CD4-positive, alpha-beta T cell (primary cell): Measurements from ENCODE around the gene LRIT3. TPM values are rescaled to one million over a fixed set of nuclear protein-coding genes. Genes with fewer than 3 reads are reported as not detected.
"Not testable (repeated sequence)": the region's sequence is repeated elsewhere in the genome, so short reads cannot be mapped to it uniquely, and the experiment has no call there.

Source experiments
- ATAC-seq: fragments of 200-7000 bp; cut with Tn5 transposase; one replicate; pipeline ENCODE4 v1.10.0; 2022; ENCODE audit warnings: mild to moderate bottlenecking; ENCODE audit not compliant: poor library complexity
- CTCF ChIA-PET: fragments of 350-600 bp; sonication (Branson Sonifier 250); formaldehyde crosslinking; loops from one replicate; lab custom pipeline; 2021; ENCODE audit warnings: antibody characterized with exemption, inconsistent platforms; lab: Charles Lee
- POLR2A ChIA-PET: fragments of 350-600 bp; sonication (Branson Sonifier 250); formaldehyde crosslinking; loops from one replicate; lab custom pipeline; 2021; ENCODE audit warnings: antibody characterized with exemption, inconsistent platforms; lab: Charles Lee
- DNase-seq, 14 experiments: peaks; one replicate each; pipeline ENCODE4 v3.0.0-alpha.2; 2013 to 2020; ENCODE audit warnings: mixed read lengths in 2 of 14
- H3K27ac ChIP-seq, 2 donors: one replicate each; pipeline versions ENCODE4 v1.5.1 to v1.7.0; 2013; ENCODE audit warnings: low read length in 2 of 2, low read depth in 1 of 2, mild to moderate bottlenecking in 1 of 2
- H3K27me3 ChIP-seq, 2 experiments: 1 replicate in 1 of 2; 2 replicates in 1 of 2; pipeline versions ENCODE4 v1.6.1 to v1.7.0; 2013; ENCODE audit warnings: low read length in 2 of 2, control low read depth in 1 of 2, mild to moderate bottlenecking in 1 of 2, moderate library complexity in 1 of 2; ENCODE audit not compliant: insufficient read depth in 2 of 2, control insufficient read depth in 1 of 2
- H3K36me3 ChIP-seq: one replicate; pipeline ENCODE4 v1.6.1; 2013; ENCODE audit warnings: low read length, control low read depth; ENCODE audit not compliant: insufficient read depth
- H3K4me1 ChIP-seq: one replicate; pipeline ENCODE4 v1.6.1; 2013; ENCODE audit warnings: low read length, control low read depth; ENCODE audit not compliant: insufficient read depth
- H3K4me3 ChIP-seq: one replicate; pipeline ENCODE4 v1.5.1; 2013; ENCODE audit warnings: mild to moderate bottlenecking, low read length, moderate library complexity
- H3K9me3 ChIP-seq, 2 experiments: 1 replicate in 1 of 2; 2 replicates in 1 of 2; pipeline versions ENCODE4 v1.6.1 to v1.7.0; 2013; ENCODE audit warnings: low read length in 2 of 2, mild to moderate bottlenecking in 2 of 2, control low read depth in 1 of 2, moderate library complexity in 1 of 2; ENCODE audit not compliant: control insufficient read depth in 1 of 2, insufficient read depth in 1 of 2
- H3K27ac Mint-ChIP-seq: one replicate; pipeline ENCODE4 v1.8.0; 2020; ENCODE audit warnings: mixed read lengths
- H3K27me3 Mint-ChIP-seq: one replicate; pipeline ENCODE4 v1.8.0; 2021; ENCODE audit warnings: mixed read lengths
- H3K36me3 Mint-ChIP-seq: one replicate; pipeline ENCODE4 v1.8.0; 2021; ENCODE audit warnings: low read depth, mixed read lengths
- H3K4me1 Mint-ChIP-seq: one replicate; pipeline ENCODE4 v1.8.0; 2021; ENCODE audit warnings: low read depth, mixed read lengths
- H3K4me3 Mint-ChIP-seq: one replicate; pipeline ENCODE4 v1.8.0; 2020; ENCODE audit warnings: mild to moderate bottlenecking, mixed read lengths
- H3K9me3 Mint-ChIP-seq: one replicate; pipeline ENCODE4 v1.8.0; 2020; ENCODE audit warnings: mixed read lengths
- intact Hi-C, 2 experiments: fragments of 100-400 bp; cut with DNase I in 1 of 2; cut with micrococcal nuclease in 1 of 2; formaldehyde crosslinking; loops; one replicate each; pipeline versions ENCODE4 v1.15.1 to v1.9.0; 2023 to 2025; cut with DNase I, micrococcal nuclease
- total RNA-seq, 174 experiments: library from RNA in 2 of 174; stranded (reverse) in 2 of 174; gene quantifications; one replicate each; pipeline ENCODE4 v1.2.3 and lab custom pipeline; 2021 to 2026
- TF ChIP-seq, protein P1 (sequence below): fragments of 200-600 bp; IDR thresholded peaks from one replicate; pipeline ENCODE4 v1.8.0; 2022; ENCODE audit warnings: antibody characterized with exemption, mild to moderate bottlenecking

Gene LRIT3
- total RNA-seq, 2 experiments from 2014 or later, result 0.14 TPM; not detected in 1

DNA sequence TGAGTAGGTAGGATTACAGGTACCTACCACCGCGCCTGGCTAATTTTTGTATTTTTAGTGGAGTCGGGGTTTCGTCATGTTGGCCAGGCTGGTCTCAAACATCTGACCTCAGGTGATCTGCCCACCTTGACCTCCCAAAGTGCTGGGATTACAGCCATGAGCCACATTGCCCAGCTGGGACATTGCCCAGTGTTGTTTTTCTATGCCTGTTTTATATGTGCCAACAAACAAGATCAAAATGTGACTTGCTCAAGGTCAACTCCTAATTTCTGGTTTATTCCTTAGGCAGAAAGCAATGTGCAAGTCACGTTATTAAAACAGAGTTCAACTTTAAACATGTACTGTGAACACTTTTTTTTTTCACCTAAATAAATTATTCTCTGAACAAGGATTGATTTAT lies 2.7 kb downstream of the LRIT3 start:
- DNase-seq, result no peak
- intact Hi-C loops, result no loop called here
- Histone ChIP-seq H3K36me3 (no peaks in the 10 kb centered on the region), H3K4me1 (no peaks in the 10 kb centered on the region), H3K9me3 (no peaks in the 10 kb centered on the region), H3K27me3 (no peaks in the 10 kb centered on the region), H3K27ac (no peak overlapping the region), H3K4me3 (no peak overlapping the region)
- CTCF ChIA-PET, result no interaction called here
- Mint-ChIP-seq H3K36me3 (peaks cover 12% of the 10 kb centered on the region), H3K27ac (no peak overlapping the region), H3K9me3 (no peaks in the 10 kb centered on the region), H3K27me3 (no peaks in the 10 kb centered on the region), H3K4me3 (no peak overlapping the region), H3K4me1 (peaks cover 7% of the 10 kb centered on the region)
- POLR2A ChIA-PET, result interaction anchor here (0.7 kb wide), 1 partner anchor 585 kb away, joined by 3 read pairs; no protein-coding TSS in a partner anchor
- TF ChIP-seq, protein P1, sequence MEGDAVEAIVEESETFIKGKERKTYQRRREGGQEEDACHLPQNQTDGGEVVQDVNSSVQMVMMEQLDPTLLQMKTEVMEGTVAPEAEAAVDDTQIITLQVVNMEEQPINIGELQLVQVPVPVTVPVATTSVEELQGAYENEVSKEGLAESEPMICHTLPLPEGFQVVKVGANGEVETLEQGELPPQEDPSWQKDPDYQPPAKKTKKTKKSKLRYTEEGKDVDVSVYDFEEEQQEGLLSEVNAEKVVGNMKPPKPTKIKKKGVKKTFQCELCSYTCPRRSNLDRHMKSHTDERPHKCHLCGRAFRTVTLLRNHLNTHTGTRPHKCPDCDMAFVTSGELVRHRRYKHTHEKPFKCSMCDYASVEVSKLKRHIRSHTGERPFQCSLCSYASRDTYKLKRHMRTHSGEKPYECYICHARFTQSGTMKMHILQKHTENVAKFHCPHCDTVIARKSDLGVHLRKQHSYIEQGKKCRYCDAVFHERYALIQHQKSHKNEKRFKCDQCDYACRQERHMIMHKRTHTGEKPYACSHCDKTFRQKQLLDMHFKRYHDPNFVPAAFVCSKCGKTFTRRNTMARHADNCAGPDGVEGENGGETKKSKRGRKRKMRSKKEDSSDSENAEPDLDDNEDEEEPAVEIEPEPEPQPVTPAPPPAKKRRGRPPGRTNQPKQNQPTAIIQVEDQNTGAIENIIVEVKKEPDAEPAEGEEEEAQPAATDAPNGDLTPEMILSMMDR, result no peak
- no peak for ATAC-seq

DNA sequence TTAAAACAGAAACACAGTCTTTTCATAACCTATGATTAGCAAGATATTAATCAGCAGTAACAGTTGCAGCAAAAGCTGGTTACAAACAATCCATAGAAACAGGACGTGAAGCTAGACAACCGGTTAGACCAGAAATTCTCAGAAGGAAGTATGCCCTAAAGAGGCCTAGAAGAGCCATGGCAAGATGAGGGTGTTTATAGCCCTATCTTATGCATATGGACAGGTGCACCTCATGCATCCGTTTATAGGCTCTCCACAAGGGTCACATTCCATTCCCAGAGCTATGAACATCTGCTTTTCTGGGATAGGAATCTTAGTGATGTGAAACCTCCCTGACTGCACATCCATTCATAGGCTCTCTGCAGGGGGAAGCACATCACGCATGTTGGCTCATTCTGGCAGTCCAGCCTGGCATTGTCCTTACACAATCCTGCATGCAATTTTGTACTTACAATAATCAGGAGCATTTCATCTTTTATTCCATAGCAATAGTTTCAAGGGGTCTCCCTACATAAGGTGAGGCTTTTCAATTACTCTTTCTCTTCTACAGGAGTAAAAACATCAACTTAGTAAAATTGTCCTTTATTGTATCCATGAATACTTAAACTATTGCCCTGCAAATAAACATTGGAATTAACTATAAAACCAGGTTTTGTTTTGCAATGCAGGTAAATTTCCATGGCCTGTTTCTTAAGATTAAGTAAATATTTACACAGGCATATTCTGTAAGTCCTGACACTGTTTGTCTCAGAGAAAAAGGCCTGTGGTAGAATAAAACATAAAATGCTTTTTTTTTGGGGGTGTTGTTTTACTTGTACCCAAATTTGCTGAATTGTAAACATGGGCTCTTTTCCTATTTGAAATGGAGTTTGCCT lies 11.8 kb downstream of the LRIT3 start:
- H3K27ac Mint-ChIP-seq, CTCF ChIA-PET: not testable (repeated sequence)

DNA sequence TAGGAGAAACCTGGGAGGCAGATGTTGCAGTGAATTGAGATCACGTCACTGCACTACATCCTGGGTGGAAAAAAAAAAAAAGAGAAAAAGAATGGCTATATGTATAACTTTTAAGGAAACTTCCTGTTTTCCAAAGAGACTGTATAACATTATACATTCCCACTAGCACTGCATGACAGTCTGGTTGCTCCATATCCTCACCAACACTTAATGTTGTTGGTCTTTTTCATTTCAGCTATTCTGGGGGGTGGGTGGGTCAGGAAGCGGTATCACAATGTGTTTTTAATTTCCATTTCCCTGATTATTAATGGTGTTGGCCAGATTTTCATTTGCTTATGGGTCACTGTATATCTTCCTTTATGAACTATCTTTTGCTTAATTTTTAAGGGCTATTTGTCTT lies 13.4 kb downstream of the LRIT3 start:
- Histone ChIP-seq H3K27me3 (no peaks in the 10 kb centered on the region), H3K36me3 (no peaks in the 10 kb centered on the region), H3K9me3 (peaks cover 3 to 8% of the 10 kb centered on the region in 2 experiments), H3K27ac (no peak overlapping the region), H3K4me1 (no peaks in the 10 kb centered on the region), H3K4me3 (no peak overlapping the region)
- TF ChIP-seq, protein P1, result no peak
- no peak for ATAC-seq
- Mint-ChIP-seq H3K36me3 (peaks cover 31% of the 10 kb centered on the region), H3K27ac (no peak overlapping the region), H3K9me3 (peaks cover 11% of the 10 kb centered on the region), H3K4me3 (no peak overlapping the region), H3K4me1 (no peaks in the 10 kb centered on the region), H3K27me3 (no peaks in the 10 kb centered on the region)
- ChIA-PET CTCF (interaction anchor here (0.7 kb wide), 1 partner anchor 852 kb away, joined by 3 read pairs; no protein-coding TSS in a partner anchor), POLR2A (no interaction called here)
- intact Hi-C loops, result no loop called here
- DNase-seq, result no peak

More for the DNA sequence above, 11.8 kb downstream of the LRIT3 start:
- H3K36me3 ChIP-seq, ATAC-seq, H3K27me3 Mint-ChIP-seq, H3K4me1 ChIP-seq, H3K4me3 Mint-ChIP-seq, H3K27ac ChIP-seq, POLR2A ChIA-PET, H3K4me3 ChIP-seq, intact Hi-C loops, H3K4me1 Mint-ChIP-seq, H3K27me3 ChIP-seq, DNase-seq, H3K9me3 ChIP-seq: not testable (repeated sequence)
- Mint-ChIP-seq H3K9me3 (peaks cover 11% of the 10 kb centered on the region), H3K36me3 (peaks cover 39% of the 10 kb centered on the region)
